ENCODE results near the gene SERP1.

Gene SERP1

GRCh38 chr3:150546226-150547044 is at the start of gene SERP1, which contains the start of gene EIF2A:
SERP1 (minus strand) TSS chr3:150546496; CDS start chr3:150546135, 361 bp downstream.
EIF2A (plus strand) TSS chr3:150546787; CDS start chr3:150546803, 16 bp downstream.
- no peaks in the 10 kb centered on the region for H3K27me3 ChIP-seq (ENCODE audit: control insufficient read depth, insufficient read depth, low read length)
- no peaks in the 10 kb centered on the region for H3K36me3 ChIP-seq (ENCODE audit: control insufficient read depth, insufficient read depth, low read length)
- H3K9me3 ChIP-seq (ENCODE audit: control insufficient read depth, low read length), result no peaks in the 10 kb centered on the region
- H3K4me3 ChIP-seq (ENCODE audit: low read length), result peak within 1 kb of the TSS; percentile 64
- H3K9ac ChIP-seq (ENCODE audit: low read length), result peak within 1 kb of the TSS; percentile 94
- H3K4me1 ChIP-seq (ENCODE audit: control insufficient read depth, insufficient read depth, low read length), result peaks cover 12% of the 10 kb centered on the region

- Histone ChIP-seq H3K4me1 (ENCODE audit: control insufficient read depth, insufficient read depth, low read length) (peaks cover 7% of the 10 kb centered on the region), H3K9me3 (ENCODE audit: control insufficient read depth, low read length) (no peaks in the 10 kb centered on the region), H3K9ac (ENCODE audit: low read length) (no peak overlapping the region), H3K27me3 (ENCODE audit: control insufficient read depth, insufficient read depth, low read length) (no peaks in the 10 kb centered on the region), H3K36me3 (ENCODE audit: control insufficient read depth, insufficient read depth, low read length) (no peaks in the 10 kb centered on the region), H3K4me3 (ENCODE audit: low read length) (no peak overlapping the region)
Observed at GRCh38 chr3:150594150-150594549, 47.9 kb upstream of the SERP1 start.

DNA sequence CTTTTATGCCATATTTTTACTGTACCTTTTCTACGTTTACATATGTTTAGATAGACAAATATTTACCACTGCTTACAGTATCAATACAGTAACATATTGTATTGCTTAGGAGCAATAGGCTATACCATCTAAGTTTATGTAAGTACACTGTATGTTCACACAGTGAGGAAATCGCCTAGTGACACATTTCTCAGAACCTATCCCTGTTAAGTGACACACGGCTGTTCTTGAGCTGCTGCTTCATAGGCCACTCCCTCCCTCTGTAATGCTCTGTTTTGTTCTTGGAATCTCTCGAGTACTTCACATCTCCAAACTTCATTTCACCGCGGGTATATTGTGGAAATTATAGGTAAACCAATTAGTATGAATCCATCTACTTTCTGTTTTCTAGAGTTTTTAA is 43.5 kb upstream of the SERP1 start:
- Histone ChIP-seq H3K36me3 (ENCODE audit: control insufficient read depth, insufficient read depth, low read length) (no peaks in the 10 kb centered on the region), H3K9ac (ENCODE audit: low read length) (no peak overlapping the region), H3K27me3 (ENCODE audit: control insufficient read depth, insufficient read depth, low read length) (no peaks in the 10 kb centered on the region), H3K4me3 (ENCODE audit: low read length) (no peak overlapping the region), H3K4me1 (ENCODE audit: control insufficient read depth, insufficient read depth, low read length) (peaks cover 7% of the 10 kb centered on the region), H3K9me3 (ENCODE audit: control insufficient read depth, low read length) (no peaks in the 10 kb centered on the region)

- no peak overlapping the region for H3K4me3 ChIP-seq (ENCODE audit: low read length)
- no peaks in the 10 kb centered on the region for H3K9me3 ChIP-seq (ENCODE audit: control insufficient read depth, low read length)
- peaks cover 7% of the 10 kb centered on the region for H3K4me1 ChIP-seq (ENCODE audit: control insufficient read depth, insufficient read depth, low read length)
- no peaks in the 10 kb centered on the region for H3K36me3 ChIP-seq (ENCODE audit: control insufficient read depth, insufficient read depth, low read length)
- H3K27me3 ChIP-seq (ENCODE audit: control insufficient read depth, insufficient read depth, low read length), result no peaks in the 10 kb centered on the region
- no peak overlapping the region for H3K9ac ChIP-seq (ENCODE audit: low read length)
Observed at GRCh38 chr3:150588027-150588830, 41.9 kb upstream of the SERP1 start.

DNA sequence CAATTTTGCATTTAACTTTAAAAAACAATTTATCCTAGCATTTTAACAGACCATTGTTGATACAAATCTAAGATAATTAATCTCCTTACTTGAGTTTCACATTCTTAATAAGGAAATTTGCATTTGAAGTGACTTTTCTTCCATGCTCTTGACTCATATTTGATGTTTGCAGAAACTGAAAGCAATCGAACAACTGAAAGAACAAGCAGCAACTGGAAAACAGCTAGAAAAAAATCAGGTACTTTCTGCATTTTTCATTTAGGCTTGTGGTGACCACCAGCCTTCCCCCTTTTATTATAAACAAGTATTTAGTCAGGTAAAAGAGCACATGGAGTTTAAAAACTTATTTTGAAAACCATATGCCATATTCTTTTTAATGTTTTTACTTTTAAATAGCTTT is 36.7 kb upstream of the SERP1 start:
- no peaks in the 10 kb centered on the region for H3K9me3 ChIP-seq (ENCODE audit: control insufficient read depth, low read length)
- no peak overlapping the region for H3K9ac ChIP-seq (ENCODE audit: low read length)
- no peak overlapping the region for H3K4me3 ChIP-seq (ENCODE audit: low read length)
- no peaks in the 10 kb centered on the region for H3K27me3 ChIP-seq (ENCODE audit: control insufficient read depth, insufficient read depth, low read length)
- peaks cover 5% of the 10 kb centered on the region for H3K4me1 ChIP-seq (ENCODE audit: control insufficient read depth, insufficient read depth, low read length)
- H3K36me3 ChIP-seq (ENCODE audit: control insufficient read depth, insufficient read depth, low read length), result no peaks in the 10 kb centered on the region

DNA sequence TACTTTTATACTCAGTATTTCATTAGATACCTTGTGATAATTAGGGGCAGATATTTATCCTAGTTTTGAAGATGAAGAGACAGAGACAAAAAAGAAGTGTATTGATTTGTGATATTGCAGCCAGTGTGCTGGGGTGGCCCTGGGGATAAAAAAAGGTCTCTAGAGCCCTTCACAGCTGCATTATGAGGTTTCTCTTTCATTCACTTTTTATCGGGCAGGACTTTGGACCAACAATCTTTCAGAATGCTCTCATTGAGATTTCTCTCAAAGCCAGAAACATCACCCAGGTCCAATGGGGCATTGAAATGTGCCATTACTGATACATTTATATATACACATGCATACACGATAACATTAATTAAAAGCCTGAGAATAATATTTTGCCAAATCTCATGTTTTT is 36.3 kb upstream of the SERP1 start:
- peaks cover 5% of the 10 kb centered on the region for H3K4me1 ChIP-seq (ENCODE audit: control insufficient read depth, insufficient read depth, low read length)
- H3K9me3 ChIP-seq (ENCODE audit: control insufficient read depth, low read length), result no peaks in the 10 kb centered on the region
- no peaks in the 10 kb centered on the region for H3K27me3 ChIP-seq (ENCODE audit: control insufficient read depth, insufficient read depth, low read length)
- no peak overlapping the region for H3K4me3 ChIP-seq (ENCODE audit: low read length)
- H3K36me3 ChIP-seq (ENCODE audit: control insufficient read depth, insufficient read depth, low read length), result no peaks in the 10 kb centered on the region
- H3K9ac ChIP-seq (ENCODE audit: low read length), result no peak overlapping the region

DNA sequence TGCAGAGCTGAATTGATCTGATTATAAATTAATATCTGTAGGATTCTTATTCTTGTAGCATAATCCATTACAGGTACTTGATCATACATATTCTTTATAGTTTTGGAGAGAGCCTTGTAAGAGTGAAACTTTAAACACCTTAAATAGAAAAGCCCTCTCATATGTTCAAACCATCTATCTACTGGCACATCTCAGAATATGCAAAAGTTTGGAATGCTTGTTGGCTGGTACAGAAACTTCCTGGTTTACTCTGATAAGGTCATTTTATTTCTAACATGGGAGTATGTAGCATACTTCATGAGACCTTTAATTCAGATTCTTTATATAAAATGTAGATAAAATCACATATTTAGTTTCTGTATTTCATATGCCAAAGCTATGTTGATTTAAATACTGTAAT is 34.9 kb upstream of the SERP1 start:
- Histone ChIP-seq H3K27me3 (ENCODE audit: control insufficient read depth, insufficient read depth, low read length) (no peaks in the 10 kb centered on the region), H3K36me3 (ENCODE audit: control insufficient read depth, insufficient read depth, low read length) (no peaks in the 10 kb centered on the region), H3K4me3 (ENCODE audit: low read length) (no peak overlapping the region), H3K4me1 (ENCODE audit: control insufficient read depth, insufficient read depth, low read length) (peaks cover 5% of the 10 kb centered on the region), H3K9ac (ENCODE audit: low read length) (no peak overlapping the region), H3K9me3 (ENCODE audit: control insufficient read depth, low read length) (no peaks in the 10 kb centered on the region)

DNA sequence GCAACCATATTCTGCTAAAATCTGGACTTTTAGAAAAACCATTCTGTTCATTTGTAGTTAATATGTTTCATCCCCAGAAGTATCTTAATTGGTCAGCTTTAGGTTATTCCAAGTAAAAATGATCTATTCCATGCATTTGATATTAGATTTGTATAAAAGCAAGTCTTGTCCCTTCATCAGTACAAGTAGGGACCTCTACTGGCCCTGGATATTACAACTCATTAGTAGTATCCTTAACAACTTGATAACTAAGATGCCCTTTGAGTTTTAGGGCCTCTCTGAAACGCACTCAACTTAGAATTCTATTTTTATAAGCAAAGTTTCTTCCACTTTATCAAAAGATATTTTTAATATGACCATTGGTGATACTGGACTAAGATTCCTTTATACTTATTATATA is 31.6 kb upstream of the SERP1 start:
- Histone ChIP-seq H3K4me3 (ENCODE audit: low read length) (no peak overlapping the region), H3K4me1 (ENCODE audit: control insufficient read depth, insufficient read depth, low read length) (peaks cover 5% of the 10 kb centered on the region), H3K36me3 (ENCODE audit: control insufficient read depth, insufficient read depth, low read length) (no peaks in the 10 kb centered on the region), H3K9me3 (ENCODE audit: control insufficient read depth, low read length) (no peaks in the 10 kb centered on the region), H3K27me3 (ENCODE audit: control insufficient read depth, insufficient read depth, low read length) (no peaks in the 10 kb centered on the region), H3K9ac (ENCODE audit: low read length) (no peak overlapping the region)

DNA sequence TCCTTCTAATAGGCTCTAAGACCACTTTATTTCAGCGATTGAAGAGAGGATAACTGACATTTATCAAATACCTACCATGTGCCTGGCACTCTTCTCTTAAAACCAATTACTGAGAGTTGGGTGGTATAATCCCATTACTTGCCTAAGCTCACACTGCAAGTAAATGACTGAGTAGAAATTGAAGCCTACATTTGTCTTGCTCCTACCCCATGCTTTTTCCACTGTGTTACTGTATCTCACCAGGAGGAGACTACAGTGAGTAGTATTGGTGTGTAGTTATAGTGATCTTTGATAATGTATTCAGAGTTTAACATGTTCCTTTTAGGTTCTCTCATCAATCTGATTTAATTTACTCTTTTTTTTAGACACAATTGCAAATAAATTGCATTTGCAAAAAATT is 21.0 kb upstream of the SERP1 start:
- Histone ChIP-seq H3K4me3 (ENCODE audit: low read length) (no peak overlapping the region), H3K27me3 (ENCODE audit: control insufficient read depth, insufficient read depth, low read length) (no peaks in the 10 kb centered on the region), H3K9me3 (ENCODE audit: control insufficient read depth, low read length) (no peaks in the 10 kb centered on the region), H3K36me3 (ENCODE audit: control insufficient read depth, insufficient read depth, low read length) (peaks cover 4% of the 10 kb centered on the region), H3K4me1 (ENCODE audit: control insufficient read depth, insufficient read depth, low read length) (no peaks in the 10 kb centered on the region), H3K9ac (ENCODE audit: low read length) (no peak overlapping the region)

GRCh38 chr3:150564243-150564642 is 17.9 kb upstream of the SERP1 start:
- no peak overlapping the region for H3K9ac ChIP-seq (ENCODE audit: low read length)
- H3K36me3 ChIP-seq (ENCODE audit: control insufficient read depth, insufficient read depth, low read length), result peaks cover 4% of the 10 kb centered on the region
- H3K4me3 ChIP-seq (ENCODE audit: low read length), result no peak overlapping the region
- H3K27me3 ChIP-seq (ENCODE audit: control insufficient read depth, insufficient read depth, low read length), result no peaks in the 10 kb centered on the region
- no peaks in the 10 kb centered on the region for H3K4me1 ChIP-seq (ENCODE audit: control insufficient read depth, insufficient read depth, low read length)
- H3K9me3 ChIP-seq (ENCODE audit: control insufficient read depth, low read length), result no peaks in the 10 kb centered on the region

- H3K4me1 ChIP-seq (ENCODE audit: control insufficient read depth, insufficient read depth, low read length), result no peaks in the 10 kb centered on the region
- H3K36me3 ChIP-seq (ENCODE audit: control insufficient read depth, insufficient read depth, low read length), result no peaks in the 10 kb centered on the region
- H3K27me3 ChIP-seq (ENCODE audit: control insufficient read depth, insufficient read depth, low read length), result no peaks in the 10 kb centered on the region
- no peak overlapping the region for H3K4me3 ChIP-seq (ENCODE audit: low read length)
- H3K9me3 ChIP-seq (ENCODE audit: control insufficient read depth, low read length), result no peaks in the 10 kb centered on the region
- H3K9ac ChIP-seq (ENCODE audit: low read length), result no peak overlapping the region
Observed at GRCh38 chr3:150557725-150558124, 11.4 kb upstream of the SERP1 start.

DNA sequence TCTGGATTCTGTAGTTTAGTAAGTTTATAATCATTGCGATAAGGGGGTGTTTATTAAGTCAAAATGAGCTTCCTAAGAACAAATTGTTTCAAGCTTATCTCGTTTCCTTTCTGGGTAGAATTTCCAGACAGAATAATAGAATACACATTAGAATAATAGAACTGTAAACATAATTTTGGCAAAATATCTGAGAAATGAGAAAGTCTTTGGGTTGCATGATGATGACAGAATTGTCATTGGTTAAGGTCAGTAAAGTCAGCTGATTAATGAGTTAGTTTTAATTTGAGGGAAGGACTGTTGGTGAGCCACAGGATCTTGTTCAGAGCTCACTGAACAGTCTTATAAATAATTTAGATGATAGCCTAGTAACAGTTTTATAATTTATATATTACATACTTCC is 10.5 kb upstream of the SERP1 start:
- no peak overlapping the region for H3K4me3 ChIP-seq (ENCODE audit: low read length)
- H3K36me3 ChIP-seq (ENCODE audit: control insufficient read depth, insufficient read depth, low read length), result no peaks in the 10 kb centered on the region
- H3K9me3 ChIP-seq (ENCODE audit: control insufficient read depth, low read length), result no peaks in the 10 kb centered on the region
- no peaks in the 10 kb centered on the region for H3K4me1 ChIP-seq (ENCODE audit: control insufficient read depth, insufficient read depth, low read length)
- no peak overlapping the region for H3K9ac ChIP-seq (ENCODE audit: low read length)
- H3K27me3 ChIP-seq (ENCODE audit: control insufficient read depth, insufficient read depth, low read length), result no peaks in the 10 kb centered on the region

Data from mucosa of stomach (tissue), 1 donor.